ENCODE data around the gene ARHGAP6.

DNA sequence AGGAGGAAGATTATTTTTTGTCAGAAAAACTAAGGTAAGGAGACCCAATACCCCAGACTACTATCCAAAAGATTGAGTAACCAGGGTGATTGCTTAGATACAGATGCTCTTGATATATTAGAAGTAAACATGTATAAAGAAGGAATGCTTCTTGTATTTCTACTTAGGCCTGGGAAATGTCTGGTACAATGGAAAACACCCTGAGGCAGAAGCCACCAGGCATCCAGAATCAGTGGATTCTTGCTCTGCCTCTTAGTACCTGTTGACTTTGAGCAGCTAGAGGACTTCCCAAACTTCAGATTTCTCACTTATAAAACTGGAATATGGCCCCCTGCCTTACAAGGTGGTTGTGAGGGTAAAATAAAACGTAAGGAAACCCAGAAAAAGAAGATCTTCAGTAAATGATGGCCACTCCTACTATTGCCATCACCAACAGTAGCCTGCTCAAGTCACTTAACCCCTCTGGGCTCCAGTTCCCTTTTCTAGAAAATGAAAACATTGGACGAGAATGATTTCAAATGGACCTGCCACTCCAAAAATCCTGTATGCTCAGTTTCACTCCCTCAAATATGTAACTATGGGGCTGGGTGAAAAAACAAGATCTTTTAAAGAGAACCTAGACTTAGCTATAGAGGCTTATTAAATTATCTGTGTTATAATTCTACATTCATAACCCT, 315.9 kb downstream of the ARHGAP6 start:
- TF ChIP-seq POLR2A (IDR thresholded peaks at IDR 0.05) (no peak), EP300 (IDR thresholded peaks at IDR 0.05) (no peak), POLR2AphosphoS5 (IDR thresholded peaks at IDR 0.05) (no peak)
- TF ChIP-seq, protein P1, sequence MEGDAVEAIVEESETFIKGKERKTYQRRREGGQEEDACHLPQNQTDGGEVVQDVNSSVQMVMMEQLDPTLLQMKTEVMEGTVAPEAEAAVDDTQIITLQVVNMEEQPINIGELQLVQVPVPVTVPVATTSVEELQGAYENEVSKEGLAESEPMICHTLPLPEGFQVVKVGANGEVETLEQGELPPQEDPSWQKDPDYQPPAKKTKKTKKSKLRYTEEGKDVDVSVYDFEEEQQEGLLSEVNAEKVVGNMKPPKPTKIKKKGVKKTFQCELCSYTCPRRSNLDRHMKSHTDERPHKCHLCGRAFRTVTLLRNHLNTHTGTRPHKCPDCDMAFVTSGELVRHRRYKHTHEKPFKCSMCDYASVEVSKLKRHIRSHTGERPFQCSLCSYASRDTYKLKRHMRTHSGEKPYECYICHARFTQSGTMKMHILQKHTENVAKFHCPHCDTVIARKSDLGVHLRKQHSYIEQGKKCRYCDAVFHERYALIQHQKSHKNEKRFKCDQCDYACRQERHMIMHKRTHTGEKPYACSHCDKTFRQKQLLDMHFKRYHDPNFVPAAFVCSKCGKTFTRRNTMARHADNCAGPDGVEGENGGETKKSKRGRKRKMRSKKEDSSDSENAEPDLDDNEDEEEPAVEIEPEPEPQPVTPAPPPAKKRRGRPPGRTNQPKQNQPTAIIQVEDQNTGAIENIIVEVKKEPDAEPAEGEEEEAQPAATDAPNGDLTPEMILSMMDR (IDR thresholded peaks at IDR 0.05), result no peak

Data from upper lobe of left lung (tissue), 4 donors.